ENCODE results near the gene PRKAR1B.
A peak's percentile ranks its signal among the peaks of the same experiment; 100 is the strongest.
"Not testable (repeated sequence)": the region's sequence is repeated elsewhere in the genome, so short reads cannot be mapped to it uniquely, and the experiment has no call there.

Gene PRKAR1B

DNA sequence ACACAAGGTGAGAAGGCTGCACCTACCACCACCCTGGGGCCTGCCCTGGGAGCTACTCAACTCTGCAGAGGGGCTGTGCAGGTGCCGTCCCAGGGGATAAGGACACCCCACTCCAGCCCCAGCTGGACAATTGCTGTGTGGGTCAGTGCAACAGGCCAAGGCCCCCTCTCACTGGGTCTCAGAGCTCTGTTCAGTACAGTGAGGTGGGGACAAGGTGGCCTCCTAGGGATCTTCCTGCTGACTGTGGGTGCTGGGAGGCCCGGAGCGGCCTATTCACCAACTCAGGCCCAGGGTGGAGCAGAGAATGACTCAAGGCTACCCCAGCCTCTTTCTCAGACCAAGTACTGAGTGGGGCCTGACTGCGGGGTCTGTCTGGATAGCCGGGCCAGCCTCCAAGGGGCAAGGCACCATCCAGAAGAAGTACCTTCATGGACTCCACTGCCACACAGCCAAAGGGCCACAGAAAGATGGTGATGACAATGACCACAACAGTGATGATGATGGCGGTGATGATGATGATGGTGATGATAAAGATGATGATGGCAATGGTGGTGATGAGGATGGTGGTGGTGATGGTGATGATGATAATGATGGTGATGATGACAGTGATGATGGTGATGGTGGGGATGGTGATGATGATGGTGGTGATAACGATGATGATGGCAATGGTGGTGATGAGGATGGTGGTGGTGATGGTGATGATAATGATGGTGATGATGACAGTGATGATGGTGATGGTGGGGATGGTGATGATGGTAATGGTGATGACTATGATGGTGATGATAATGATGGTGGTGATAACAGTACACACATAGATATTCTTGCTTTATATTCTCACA, 60.4 kb downstream of the PRKAR1B start:
- no peak for DNase-seq

DNA sequence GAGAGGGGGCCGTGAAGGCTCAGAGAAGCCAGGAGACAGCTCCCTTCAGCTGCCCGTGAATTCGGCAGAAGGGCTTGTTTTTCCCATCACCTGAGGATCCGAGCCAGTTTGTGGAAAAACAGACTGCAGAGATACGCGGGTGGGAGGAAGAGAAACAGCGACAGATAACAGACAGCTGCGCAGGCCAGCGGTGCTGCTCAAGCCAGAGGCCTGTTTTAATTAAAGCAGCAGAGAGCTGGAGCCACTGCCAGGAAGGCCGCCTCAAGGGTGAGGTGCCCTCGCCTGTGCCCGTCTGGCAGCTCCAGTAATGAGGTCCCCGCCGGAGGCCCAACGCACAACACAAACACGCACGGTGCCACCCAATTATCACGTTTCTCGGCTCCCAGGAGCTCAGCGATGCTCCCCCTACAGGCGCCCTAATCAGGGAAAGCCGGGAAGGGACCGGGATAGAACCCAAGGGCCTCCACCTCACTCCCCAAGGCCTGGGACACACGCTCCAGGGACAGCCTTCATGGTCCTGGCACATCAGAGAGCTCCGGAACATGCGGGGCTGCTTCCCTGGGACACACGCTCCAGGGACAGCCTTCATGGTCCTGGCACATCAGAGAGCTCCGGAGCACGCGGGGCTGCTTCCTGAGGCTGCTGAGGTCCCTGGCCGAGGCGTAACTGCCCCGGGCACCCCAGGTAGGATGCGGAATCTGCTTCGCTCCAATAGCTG, 61.2 kb downstream of the PRKAR1B start:
- DNase-seq, result no peak

DNA sequence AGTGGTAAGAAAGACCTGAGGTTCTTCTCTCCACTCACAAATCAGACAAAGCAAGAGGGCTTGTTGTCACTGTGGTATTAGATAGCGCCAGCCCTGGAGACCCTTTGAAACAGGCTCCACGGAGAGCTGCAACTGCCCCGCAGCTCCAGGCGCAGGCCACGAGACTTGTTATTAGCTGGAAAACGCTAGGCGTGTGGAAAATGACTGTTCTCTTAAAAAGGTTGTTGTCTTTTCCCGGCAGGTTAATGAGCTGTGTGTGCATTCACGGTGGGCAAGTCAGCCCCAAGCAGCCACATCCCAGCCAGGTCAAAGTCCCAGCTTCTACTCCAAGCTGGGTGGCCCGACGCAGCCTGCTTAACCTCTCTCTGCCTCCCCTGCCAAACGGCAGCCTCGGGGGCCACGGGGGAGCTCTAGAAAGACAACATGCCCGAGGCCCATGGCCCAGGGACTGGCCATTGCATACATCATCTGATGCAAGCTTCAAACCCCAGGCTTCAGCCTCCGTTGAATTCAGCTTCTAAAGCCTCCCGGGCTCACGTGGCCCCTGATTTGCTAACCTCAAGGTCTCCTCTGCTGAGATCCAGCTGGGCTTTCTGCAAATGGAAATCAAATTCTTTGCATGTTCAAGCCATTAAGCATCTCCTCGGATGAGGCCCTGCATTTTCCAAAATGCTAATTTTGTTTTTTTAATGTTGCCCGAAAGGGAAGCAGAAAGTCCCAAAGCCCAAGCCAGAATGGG, 61.9 kb downstream of the PRKAR1B start:
- peak; percentile 23 for DNase-seq

DNA sequence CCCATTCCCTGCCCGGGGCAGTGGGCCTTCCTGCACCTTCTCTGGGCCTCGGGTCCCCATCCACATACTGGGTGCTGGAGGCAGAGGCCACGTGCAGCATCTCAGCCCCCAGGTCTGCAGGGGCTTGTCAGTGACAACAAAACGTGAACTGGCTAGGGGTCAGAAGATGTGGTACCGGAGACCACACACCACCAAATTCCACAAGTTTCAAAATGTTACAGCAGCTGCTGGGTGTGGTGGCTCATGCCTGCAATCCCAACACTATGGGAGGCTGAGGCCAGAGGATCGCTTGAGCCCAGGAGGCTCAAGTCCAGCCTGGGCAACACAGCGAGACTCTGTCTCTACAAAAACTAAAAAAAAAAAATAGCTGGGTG, 62.7 kb downstream of the PRKAR1B start:
- DNase-seq, result no peak

DNA sequence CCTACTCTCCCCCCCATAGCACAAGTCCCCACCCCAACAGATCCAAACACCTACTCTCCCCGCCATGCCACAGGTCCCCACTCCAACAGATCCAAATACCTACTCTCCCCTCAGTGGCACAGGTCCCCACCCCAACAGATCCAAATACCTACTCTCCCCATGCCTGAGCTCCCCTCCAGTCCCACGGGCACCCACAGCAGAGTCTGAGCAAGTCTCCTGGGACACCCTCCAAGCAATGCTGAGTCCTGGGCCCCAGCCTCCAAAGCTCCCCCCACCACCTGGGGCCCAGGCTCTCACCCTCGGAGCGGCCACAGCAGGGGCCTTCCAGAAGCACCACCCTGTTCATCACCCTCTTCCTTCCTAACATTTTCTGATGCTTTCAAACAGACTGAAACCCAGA, 64.5 kb downstream of the PRKAR1B start:
- DNase-seq, result no peak

DNA sequence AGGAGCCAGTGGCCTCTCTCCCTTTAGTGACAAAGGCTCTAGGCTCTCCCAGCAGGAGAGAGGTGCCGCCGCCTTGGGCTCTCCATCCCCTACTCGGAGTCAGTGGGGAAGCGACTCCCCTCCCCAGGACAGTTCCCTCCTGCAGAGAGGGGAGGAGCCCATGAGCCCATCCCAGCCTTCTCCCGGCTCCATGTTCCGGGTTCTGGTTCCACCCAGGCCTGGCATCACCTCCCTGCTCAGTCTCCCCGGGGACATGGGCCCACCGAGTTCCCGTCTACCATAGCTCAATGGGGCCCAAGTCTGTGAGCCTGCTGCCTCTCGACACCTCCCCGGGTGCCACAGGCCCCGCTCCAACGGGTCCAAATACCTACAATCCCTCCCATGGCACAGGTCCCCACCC, 67.1 kb downstream of the PRKAR1B start:
- no peak for DNase-seq

DNA sequence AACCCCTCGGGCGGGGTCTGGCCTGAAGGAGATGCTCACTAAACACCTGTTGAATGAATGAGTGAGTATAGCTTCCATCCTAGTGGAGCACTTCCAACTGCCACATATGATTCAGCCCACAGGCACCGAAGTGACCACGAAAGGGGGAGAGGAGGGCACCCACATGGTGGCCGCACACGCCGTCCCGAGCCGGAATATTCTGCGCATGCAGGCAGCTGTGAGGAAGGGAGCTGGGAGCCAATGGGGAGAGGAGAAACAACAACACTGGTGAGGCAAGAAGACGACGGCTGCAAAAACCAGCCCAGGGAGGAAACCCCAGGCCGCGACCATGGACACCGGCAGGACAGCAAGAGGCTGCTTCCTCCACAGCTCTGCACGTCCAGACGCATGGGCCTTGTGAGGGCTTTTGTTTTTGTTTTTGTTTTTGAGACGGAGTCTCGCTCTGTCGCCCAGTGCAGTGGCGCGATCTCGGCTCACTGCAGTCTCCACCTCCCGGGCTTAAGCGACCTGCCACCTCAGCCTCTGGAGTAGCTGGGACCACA, 67.7 kb downstream of the PRKAR1B start:
- DNase-seq, result no peak

DNA sequence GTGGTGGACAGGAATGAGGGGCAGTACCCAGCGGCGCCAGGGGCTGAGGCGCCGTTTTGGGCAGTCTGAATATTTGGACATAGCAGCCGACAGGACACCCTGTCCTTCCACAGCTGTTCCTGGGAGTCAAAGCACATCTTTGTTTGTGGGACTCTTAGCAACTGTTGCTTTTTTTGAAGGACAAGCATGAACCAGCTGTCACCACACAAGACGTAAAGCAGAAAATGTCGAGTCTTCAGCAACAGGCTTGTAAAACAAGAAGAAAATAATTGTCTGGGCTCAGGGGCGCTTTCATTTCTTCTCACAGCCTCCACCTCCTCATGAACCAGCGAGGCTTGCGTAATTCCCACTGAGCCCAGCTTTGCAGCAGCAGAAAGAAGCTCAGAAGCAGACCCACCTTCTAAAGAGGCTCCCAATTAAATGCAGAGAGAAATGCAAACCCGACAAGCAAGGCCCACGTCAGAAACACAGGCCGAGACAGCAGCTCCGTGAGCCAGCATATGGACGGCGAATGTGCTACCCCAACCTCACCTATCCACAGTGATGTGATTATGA, 69.4 kb downstream of the PRKAR1B start:
- no peak for DNase-seq

DNA sequence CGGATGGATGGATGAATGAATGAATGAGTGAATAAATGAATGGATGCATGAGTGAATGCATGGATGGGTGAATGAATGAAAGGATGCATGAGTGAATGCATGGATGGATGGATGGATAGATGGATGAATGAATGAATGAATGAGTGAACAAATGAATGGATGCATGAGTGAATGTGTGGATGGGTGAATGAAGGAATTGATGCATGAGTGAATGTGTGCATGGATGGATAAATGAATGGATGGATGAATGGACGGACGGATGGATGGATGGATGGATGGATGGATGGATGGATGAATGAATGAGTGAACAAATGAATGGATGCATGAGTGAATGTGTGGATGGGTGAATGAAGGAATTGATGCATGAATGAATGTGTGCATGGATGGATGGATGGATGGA, 70.1 kb downstream of the PRKAR1B start:
- not testable (repeated sequence) for DNase-seq

DNA sequence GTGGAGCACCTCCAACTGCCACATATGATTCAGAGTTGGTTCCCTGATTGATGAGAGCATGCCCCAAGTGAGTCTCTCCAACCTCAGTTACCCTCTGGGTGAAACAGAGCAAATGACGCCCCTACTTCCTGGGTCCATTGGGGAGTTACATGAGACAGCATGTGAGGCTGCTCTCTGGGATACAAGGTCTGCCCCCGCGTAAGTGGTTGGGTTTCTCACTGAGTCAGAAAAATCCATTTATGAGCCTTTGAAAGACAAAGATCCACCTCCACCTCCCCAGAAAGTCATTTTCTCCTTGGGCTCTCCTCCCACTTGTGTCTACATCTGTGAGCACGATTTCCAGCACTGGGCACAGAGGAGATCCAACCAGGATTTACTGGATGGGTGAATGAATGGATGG, 71.3 kb downstream of the PRKAR1B start:
- no peak for DNase-seq

DNA sequence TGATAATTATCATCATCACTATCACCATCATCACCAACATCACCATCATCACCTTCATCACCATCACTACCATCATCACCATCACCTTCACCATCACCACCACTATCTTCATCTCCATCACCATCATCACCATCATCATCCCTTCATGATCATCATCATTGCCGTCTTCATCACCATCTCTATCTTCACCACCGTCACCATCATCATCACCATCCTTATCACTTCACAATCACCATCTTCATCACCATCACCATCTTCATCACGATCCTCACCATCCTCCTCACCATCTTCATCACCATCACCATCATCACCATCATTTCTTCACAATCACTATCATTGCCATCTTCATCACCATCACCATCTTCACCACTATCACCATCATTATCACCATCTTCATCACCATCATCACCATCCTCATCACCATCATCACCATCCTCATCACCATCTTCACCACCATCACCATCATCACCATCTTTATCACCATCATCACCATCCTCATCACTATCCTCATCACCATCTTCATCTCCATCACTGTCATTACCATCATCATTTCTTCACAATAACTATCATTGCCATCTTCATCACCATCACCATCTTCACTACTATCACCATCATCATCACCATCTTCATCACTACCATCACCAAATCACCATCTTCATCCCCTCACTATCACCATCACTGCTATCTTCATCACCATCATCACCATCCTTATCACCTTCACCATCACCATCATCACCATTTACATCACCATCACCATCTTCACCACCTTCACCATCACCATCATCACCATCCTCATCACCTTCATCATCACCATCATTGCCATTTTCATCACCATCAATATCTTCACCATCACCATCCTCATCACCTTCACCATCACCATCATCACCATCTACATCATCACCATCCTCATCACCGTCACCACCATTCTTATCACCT, 73.0 kb downstream of the PRKAR1B start:
- no peak for DNase-seq

DNA sequence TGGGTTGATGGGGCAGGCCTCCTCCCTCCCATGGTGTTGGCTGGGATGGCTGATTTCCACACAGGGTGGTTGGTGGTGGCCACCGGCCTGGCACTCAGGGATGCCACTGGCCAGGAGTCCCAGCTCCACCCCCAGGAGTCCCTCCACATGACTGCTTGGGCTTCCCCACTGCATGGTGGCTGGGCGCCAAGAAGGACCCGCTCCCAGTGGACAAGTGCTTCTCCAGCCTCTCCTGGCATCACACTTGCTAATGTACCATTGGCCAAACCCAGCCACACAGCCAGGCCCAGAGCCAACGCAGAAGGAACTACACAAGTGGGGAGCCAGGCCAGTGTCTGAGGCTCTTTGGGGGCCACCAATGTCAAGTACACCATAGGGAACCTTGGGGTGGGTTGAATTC, 74.2 kb downstream of the PRKAR1B start:
- DNase-seq, result no peak

DNA sequence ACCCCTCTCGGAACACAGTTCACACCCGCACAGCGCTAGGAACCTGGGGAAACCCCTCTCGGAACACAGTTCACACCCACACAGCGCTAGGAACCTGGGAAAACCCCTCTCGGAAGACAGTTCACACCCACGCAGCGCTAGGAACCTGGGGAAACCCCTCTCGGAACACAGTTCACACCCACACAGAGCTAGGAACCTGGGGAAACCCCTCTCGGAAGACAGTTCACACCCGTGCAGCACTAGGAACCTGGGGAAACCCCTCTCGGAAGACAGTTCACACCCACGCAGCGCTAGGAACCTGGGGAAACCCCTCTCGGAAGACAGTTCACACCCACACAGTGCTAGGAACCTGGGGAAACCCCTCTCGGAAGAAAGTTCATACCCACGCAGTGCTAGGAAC, 74.9 kb downstream of the PRKAR1B start:
- DNase-seq, result not testable (repeated sequence)

DNA sequence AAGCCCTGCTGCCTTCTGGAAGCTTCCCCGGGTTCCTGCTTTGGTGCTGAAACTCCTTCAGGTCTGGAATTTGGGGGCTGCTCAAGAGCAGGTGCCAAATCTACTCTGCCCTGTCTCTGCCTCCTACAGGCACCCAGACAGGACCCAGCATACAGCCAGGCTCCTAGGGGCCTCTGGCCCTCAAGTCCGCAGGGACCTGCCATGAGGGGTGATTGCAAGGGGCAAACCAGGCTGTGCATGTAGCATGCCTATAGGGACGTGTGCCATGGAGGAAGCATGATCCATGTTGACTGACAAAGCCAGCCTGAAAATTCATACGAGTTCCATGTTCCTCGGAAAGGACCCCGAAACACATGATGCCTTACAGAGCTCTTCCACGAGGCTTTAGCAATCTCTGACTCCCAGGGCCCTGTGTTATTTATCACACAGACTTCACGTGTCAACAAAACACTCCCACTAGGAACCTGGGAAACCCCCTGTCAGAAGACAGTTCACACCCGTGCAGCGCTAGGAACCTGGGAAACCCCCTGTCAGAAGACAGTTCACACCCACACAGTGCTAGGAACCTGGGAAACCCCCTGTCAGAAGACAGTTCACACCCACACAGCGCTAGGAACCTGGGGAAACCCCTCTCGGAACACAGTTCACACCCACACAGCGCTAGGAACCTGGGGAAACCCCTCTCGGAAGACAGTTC, 75.9 kb downstream of the PRKAR1B start:
- DNase-seq, result no peak

DNA sequence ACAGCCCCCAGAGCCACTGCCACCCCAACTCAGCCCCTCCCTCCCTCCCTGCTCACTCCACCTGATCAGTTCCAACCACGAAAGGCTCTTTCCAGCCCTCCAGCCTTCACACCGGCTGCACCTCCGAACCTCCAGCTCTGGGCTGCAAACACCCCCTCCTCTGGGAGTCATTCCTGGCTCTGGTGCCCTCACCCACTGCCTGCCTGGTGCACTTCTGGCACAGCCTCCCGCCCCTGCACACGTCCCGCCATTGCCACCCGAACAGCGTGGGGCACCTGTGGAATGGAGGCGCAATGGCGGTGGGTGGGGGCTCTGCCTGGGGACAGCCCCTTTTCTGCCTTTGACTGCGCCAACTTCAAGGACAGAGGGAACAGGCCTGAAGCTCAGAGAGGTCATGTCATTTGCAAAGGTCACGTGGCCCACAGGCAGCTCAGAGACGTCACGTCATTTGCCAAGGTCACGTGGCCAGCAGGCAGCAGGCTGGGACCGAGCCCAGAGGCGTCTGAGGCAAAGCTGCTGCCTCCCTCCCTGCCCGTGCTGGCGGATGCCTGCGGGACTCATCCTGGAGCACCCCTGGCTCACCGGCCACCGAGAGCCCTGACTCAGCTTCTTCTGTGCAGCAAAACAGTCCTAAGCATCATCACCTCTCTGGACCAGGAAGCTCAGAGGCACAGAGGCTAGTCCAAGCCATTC, 76.6 kb downstream of the PRKAR1B start:
- DNase-seq, result no peak

DNA sequence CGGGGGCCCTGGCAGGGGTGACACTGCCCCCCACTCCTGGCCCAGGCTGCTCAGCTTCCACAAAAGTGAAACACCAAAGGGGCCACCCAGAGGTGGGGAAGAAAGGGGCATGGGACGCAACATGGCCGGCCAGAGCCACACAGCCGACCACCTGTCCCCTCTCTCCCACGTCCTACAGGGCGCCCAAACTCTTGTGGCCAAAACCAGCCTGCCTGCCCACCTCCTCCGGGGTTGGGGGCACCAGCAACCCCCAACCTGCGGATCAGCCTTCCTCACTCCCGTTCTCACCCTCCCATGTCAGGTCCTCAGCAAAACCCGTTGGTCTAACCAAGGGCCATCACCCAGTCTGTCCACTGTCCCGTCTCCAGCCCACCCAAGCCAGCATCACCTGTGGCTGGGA, 80.1 kb downstream of the PRKAR1B start:
- no peak for DNase-seq

DNA sequence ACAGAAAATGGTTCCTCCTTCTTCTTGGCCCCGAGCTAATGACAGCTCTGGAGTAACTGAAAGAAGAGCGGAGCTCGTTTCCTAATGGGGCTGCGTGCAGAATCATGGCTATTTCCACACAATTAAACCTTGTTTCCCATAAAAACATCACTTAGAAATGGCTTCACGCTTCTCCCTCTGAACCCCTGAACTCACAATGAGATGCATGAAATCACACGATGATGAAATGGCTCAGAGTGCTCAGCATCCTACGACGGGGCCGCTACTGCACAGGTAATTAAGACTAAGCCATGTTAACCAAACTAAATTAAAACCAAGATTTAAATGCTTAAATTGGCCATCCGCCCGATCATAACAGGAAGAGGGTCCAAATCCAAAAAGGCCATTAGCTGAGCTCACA, 80.6 kb downstream of the PRKAR1B start:
- DNase-seq, result no peak

DNA sequence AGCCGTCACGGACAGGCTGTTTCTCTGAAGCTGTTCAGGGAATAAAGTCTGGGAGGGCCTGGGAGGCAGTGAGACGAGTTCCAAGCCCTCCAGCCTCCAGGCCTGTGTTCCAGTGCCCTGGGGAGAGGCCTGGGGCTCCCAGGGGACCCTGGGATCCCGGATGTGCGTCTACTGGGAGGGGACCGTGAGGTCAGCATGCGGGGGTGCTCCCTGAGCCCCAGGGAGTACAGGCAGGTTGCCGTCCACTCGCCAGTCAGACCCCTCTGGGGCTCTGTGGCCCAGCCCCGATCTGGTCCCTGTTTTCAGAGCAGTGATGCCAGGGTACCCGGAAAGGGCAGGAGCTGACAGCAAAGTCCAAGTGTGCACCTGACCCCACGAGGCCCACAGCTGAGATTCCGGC, 81.5 kb downstream of the PRKAR1B start:
- no peak for DNase-seq

DNA sequence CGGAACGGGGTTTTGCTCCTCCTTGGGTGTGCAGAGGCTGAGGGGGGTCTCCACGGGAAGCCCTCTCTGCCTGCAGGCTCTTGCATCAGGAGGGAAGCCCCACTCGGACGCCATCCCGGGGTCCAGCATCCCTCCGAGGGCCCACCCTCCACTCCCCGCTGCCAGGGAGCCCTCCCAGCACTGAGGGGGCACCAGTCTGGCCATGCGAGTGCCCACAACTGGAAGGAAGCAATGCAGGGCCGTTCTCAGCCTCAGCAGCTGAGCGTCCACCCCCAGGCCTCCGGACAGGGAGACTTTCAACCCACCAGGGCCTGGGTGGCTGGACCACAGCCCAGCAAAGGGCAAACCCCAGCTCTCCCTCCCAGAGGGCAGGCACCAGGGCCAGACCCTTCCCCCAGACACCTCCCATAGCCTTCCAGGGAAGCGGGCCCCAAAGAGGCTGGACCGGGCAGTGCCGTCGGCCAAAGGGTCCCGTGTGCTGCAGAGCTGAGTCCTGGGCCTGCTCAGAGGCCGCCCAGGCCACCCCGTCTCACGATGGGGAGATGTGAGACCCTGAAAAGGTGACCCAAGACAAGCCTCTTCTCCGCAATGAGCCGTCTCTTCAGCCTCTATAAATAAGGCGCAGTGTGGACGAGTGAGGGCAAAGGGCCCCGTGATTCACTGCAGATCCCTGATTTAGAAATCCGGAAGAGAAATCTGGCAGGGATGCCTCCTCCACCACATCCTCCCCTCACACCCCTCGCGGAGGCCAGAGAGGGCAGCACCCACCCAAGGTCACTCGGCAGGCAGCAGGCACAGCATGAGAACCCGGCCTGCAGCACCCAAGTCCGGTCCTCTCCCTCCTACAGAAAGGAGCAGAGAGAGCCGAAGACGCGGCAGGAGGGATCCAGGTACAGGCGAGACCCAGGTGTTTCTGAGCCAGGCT, 82.4 kb downstream of the PRKAR1B start:
- DNase-seq, result no peak

DNA sequence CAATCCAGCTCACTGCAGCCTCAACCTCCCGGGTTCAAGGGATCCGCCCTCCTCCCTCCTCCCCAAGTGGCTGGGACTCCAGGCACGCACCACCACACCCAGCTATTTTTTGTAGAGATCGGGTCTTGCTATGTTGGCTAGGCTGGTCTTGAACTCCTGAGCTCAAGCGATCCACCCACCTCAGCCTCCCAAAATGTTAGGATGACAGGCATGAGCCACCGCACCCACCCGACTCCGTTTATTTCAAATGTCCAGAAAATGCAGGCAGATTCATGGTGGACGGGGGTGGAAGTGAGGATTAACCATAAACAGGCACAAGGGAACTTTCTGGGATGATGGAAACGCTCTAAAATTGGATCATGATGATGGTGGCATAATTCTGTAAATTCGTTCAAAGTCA, 85.1 kb downstream of the PRKAR1B start:
- DNase-seq, result no peak
